ENCODE results near the gene TSN. TPM values are rescaled to one million over a fixed set of nuclear protein-coding genes. Genes with fewer than 3 reads are reported as not detected.
"Not testable (repeated sequence)": the region's sequence is repeated elsewhere in the genome, so short reads cannot be mapped to it uniquely, and the experiment has no call there.

TSN gene
- total and polyA plus RNA-seq, 11 donors, result 17.2 to 58.8 (median 43.8) TPM

GRCh38 chr2:121707920-121708361, 47.5 kb upstream of the TSN start:
- Histone ChIP-seq H3K36me3 (no peaks in the 10 kb centered on the region), H3K4me3 (no peak overlapping the region), H3K4me1 (no peaks in the 10 kb centered on the region), H3K9me3 (no peaks in the 10 kb centered on the region), H3K27ac (no peak overlapping the region), H3K27me3 (no peaks in the 10 kb centered on the region)
- 81 to 92% (median 88%) methylated on average over 5 of the region's 5 CpGs for WGBS, 4 donors
- intact Hi-C loops (cut with DNase I), result no loop called here
- DNase-seq, result no peak
- no peak for TF ChIP-seq CTCF (IDR thresholded peaks at IDR 0.05)
- no peak for TF ChIP-seq POLR2A (IDR thresholded peaks at IDR 0.05)
- ATAC-seq, result no peak

- 76 to 81% (median 79%) methylated on average over 11 of the region's 11 CpGs for WGBS, 4 donors
- no peak for TF ChIP-seq POLR2A (IDR thresholded peaks at IDR 0.05)
- no peak for TF ChIP-seq CTCF (IDR thresholded peaks at IDR 0.05)
- DNase-seq (no peak), ATAC-seq (no peak)
- intact Hi-C loops (cut with DNase I), result loop anchor here in 8 of 10 donors (10.0 kb wide), 4 partner anchors 55 to 305 kb away; partner anchors contain the start of gene RNU4ATAC (in 2 of the 8)
- H3K27ac ChIP-seq, result no peak overlapping the region
- H3K27me3 ChIP-seq, result no peaks in the 10 kb centered on the region
- H3K4me3 ChIP-seq, result no peak overlapping the region
- no peaks in the 10 kb centered on the region for H3K9me3 ChIP-seq
- H3K36me3 ChIP-seq, result no peaks in the 10 kb centered on the region
- H3K4me1 ChIP-seq, result no peaks in the 10 kb centered on the region
Measured at GRCh38 chr2:121709776-121710469, 45.5 kb upstream of the TSN start.

GRCh38 chr2:121710470-121711170, 44.8 kb upstream of the TSN start:
- 74 to 88% (median 83%) methylated on average over 7 of the region's 7 CpGs for WGBS, 4 donors

GRCh38 chr2:121711481-121711880, 44.0 kb upstream of the TSN start:
- H3K36me3 ChIP-seq, H3K27ac ChIP-seq, ATAC-seq, H3K4me3 ChIP-seq, H3K27me3 ChIP-seq, H3K9me3 ChIP-seq, H3K4me1 ChIP-seq, DNase-seq: not testable (repeated sequence)
- 88 to 92% (median 89%) methylated on average over 3 of the region's 3 CpGs for WGBS, 4 donors
- intact Hi-C loops (cut with DNase I), result loop anchor here in 8 of 10 donors (10.0 kb wide), 4 partner anchors 57 to 307 kb away; partner anchors contain the start of gene RNU4ATAC (in 2 of the 8)

More at GRCh38 chr2:121710470-121711170, 44.8 kb upstream of the TSN start:
- no peak overlapping the region for H3K27ac ChIP-seq
- DNase-seq (no peak), ATAC-seq (no peak)
- no peak for TF ChIP-seq CTCF (IDR thresholded peaks at IDR 0.05)
- no peak for TF ChIP-seq POLR2A (IDR thresholded peaks at IDR 0.05)
- no peak overlapping the region for H3K4me3 ChIP-seq
- no peaks in the 10 kb centered on the region for H3K9me3 ChIP-seq
- intact Hi-C loops (cut with DNase I), result loop anchor here in 8 of 10 donors (10.0 kb wide), 4 partner anchors 56 to 306 kb away; partner anchors contain the start of gene RNU4ATAC (in 2 of the 8)
- peaks cover 0 to under 1% (median 0%) of the 10 kb centered on the region in 12 donors for H3K4me1 ChIP-seq
- H3K27me3 ChIP-seq, result no peaks in the 10 kb centered on the region
- no peaks in the 10 kb centered on the region for H3K36me3 ChIP-seq
